Stimulated activated CD8-positive, alpha-beta memory T cell treated with anti-CD3 and anti-CD28 coated beads, Interleukin-2, amount 100 ng/mL, for 1 hour (primary cell): ENCODE data around the gene FBLN1.

Source experiments
- DNase-seq, 2 donors: peaks; one replicate each; pipeline ENCODE4 v3.0.0-alpha.2; 2020; ENCODE audit warnings: low read depth in 2 of 2

Gene FBLN1

DNA sequence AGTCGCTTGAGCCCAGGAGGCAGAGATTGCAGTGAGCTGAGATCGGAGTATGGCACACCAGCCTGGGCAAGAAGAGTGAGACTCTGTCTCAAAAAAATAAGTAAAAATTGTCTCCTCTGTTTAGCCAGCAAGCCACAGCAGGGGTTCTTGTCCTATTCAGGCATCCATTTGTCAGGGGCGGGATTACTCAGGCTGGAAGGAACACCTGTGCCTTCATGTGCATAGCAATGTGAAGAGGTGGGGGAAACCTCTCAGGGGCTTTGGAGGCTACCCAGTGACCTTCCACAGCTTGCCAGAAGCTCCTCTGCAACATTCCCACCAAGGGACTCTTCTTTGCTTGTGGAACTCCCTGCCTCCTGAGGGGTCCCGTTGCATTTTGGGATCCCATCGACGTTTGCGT is 63.3 kb downstream of the FBLN1 start:
- no peak for DNase-seq

DNA sequence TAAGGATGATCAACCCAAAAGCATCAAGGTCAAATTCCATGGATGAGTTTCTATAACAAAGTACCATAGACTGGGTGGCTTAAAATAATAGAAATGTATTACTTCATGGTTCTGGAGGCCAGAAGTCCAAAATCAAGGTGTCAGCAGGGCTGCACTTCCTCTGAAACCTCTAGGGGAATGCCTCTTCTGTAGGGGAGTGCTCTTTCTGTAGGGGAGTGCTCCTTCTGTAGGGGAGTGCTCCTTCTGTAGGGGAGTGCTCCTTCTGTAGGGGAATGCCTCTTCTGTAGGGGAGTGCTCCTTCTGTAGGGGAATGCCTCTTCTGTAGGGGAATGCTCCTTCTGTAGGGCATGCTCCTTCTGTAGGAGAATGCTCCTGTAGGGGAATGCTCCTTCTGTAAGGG is 65.5 kb downstream of the FBLN1 start:
- no peak for DNase-seq

DNA sequence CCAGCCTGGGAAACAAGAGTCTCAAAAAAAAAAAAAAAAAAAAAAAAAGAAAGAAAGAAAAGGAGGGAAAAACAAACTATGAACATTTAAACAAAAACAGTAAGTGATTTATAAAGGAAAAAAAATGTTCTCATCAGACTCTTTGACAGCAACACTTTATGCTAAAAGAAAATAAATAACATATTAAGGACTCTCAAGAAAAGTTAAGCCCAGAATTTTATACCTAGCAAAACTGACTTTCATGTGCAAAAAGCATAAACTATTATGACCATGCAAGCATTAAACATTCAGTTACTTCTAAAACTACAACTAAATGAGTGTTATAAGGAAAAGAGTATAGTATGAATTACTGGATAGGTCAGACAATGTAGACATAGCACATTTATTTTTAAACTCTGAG is 68.4 kb downstream of the FBLN1 start:
- no peak for DNase-seq

DNA sequence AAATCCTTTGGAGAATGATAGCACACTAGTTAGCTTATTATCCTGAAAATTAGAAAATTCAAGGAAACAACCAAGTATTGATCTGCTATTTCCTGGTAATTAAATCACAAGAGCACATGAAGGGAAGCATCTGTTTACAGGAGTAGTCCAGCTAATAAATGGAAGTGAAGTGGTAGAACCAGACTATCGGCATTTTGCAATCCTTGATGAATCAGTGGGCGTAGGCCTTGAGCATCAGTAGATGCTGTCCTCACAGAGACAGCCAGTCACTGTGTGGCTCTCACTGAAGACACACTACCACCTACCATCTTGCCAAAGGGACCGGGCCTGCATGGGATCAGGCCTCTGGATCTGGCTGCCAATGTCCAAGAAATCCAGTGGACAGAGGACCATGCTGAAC is 69.8 kb downstream of the FBLN1 start:
- no peak for DNase-seq

DNA sequence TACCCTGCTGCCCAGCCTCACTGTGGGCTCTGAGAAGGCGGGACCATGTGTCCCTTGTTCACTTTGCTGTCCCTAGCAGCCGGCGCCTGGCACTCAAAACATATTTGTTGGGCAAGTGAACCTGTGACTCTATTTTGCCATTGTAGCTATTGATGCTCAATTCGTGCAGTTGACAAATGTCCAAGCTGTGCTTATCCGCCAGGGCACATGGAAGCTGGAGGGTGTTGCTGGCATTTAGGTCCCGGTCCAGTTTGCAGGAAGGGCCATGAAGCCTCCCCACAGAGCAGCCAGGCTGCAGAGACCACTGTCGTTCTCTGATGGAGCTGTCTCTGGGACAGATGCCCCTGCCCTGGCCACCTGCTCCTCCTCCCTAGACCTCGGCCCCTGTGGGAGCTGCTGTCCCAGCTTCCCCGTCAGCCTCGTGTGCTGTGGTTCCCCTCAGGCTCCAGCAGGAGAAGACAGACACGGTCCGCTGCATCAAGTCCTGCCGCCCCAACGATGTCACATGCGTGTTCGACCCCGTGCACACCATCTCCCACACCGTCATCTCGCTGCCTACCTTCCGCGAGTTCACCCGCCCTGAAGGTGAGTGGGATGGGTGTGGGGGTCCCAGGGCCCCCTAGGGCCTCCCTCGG is 71.5 kb downstream of the FBLN1 start:
- no peak for DNase-seq

DNA sequence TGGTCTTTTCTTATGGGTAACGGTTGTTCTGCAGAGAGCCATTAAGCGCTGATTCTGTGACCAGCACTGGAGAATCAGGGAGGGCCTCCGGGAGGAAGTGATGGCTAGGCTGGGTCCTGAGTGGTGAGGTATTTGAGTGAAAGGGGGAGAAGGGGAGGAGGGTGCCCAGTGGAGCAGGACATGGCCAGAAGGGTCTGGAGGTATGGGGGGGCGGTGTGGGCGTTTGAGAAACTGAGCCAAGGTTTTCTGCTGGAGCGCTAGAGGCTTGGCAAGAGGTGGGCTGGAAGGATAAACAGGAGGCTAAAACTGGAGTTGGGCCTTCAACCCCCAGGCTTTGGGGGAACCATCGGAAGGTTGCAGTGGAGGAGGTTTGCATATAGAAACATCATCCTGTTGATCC is 72.5 kb downstream of the FBLN1 start:
- DNase-seq, result no peak

DNA sequence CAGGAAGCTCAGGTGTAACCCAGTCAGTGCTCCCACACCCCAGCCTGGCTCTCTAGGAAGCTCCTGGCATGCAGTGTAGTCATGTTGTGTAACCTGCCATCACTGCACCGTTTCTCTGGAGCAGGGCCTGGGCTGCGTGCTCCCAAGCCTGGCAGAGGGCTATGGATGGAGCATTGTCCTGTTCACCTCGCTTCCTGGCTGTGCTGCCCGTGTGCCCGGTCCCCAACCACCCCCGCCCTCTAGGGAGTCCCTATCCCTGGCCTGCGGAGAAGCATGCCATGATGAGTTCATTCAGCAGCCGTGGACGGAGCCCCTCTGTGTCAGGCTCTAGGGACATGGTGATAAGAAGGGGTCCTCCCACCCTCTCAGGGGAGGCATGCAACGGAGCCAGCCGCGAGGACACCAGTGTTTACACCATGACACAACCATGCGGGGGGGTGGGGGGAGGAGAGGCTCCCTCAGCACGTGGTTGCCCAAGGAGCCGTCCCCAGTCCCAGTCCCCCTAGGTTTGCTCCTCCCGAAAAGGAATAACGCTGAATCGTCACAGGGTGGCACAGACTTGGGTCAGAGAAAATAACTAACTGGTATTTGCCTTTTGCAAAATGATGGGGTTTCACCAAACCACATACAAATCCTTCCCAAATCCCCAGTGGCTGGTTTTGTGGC is 73.1 kb downstream of the FBLN1 start:
- no peak for DNase-seq

DNA sequence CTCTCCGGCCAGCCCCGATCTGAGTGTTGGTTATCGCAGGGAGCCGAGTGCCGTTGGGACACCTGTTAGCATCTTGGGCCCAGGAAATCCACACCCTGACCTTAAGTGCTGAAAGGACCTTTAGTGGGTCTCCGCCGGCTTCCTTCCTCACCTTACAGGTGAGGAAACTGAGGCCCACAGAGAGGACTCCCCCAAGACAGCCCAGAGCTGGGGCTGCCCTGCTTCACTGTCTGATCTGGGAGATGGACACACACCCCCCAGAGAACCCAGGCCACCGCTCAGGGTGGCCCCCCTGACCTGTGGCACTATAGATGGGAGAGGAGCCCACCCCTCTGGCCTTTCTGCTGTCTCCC is 73.6 kb downstream of the FBLN1 start:
- DNase-seq, result no peak

DNA sequence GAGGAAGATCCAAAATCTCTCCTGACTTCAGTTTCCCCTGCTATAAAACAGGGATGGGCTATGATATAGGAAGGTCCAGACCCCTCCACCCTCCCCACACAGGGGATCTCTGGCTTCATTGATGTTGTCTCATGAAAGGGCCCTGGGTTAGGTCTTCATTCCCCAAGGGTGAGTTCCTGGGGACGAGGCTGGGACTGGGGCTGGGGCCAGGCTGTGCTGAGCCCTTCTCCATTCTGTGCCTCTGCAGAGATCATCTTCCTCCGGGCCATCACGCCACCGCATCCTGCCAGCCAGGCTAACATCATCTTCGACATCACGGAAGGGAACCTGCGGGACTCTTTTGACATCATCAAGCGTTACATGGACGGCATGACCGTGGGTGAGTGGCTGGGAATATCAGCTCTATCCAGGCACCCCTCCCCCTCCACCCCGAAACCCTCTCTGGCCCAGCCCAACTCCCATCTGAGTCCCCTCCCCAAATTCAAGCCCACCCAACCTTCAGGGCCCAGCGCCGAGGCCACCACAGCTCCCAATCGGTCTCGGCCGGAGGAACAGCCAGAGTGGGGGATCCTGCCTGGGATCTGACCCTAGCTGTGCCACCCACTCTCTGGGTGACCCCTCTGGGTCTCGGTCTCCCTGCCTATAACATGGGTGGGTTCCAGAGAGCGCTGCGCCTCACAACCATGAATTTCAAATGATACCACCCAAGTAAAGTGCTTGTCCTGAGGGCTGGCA is 74.2 kb downstream of the FBLN1 start:
- DNase-seq, result no peak

DNA sequence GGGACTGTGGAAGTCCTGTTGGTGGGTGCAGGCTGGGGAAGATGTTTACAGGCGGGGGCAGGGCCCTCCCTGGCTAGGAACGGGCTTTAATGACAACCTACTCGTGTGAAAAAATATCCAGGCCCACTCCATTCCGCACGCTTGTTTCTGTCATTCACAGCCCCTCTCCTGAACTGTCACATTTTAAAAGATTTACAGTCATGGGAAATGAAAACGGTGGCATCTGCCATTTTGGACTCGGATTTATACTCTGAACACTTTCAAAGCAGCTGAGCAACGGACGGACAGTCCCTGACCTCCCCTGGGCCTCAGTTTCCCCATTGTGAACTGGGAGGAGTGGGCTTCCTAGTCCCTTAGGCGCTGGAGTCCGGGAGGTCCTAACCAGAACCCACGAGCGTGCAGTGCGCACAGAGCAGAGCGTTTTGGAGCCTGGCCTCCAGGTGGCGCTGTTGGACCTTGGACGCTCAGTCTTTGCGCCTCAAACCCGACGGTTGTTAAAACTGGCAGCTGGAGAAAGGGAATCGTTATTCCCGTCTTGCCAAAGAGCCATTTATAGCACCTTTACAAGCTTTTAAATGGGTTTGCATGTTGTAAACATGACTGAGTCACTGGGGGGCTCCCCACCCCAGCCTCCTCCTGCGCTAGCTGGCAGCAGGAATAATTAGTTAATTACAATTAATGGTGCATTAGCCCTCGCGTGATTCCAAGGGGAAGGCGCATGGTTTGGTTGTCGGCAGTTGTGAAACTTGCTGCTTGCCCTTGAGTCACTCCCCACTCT is 75.3 kb downstream of the FBLN1 start:
- DNase-seq, result peak; percentile 52 to 53

DNA sequence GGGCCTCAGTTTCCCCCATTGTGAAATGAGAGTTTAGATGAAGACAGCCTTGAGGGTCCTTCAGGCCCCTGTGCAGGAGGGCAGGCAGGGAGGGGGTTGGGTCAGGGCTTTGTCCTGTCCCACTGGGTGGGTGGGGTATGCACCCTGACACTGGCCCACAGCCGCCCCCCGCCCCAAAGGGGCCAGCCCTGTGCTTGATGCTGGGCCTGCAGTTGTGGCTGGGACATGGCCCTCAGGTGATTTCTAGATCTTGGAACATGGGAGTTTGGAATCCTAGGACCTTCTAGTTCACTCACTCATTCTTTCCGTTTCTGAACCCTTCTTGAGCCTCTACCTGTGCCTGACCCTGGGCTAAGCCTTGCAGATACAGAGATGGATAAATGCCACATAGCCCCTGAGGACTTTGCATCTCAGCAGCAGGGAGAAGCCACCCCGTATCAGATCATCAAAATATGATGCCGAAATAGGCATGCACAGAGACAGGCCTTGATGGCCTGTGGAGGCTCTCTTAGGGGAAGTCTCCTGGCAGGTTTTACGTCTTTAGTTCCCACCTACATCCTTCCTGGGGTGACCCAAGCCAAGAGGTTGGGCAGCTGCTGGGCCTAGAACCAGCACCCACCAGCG is 76.0 kb downstream of the FBLN1 start:
- DNase-seq, result no peak

DNA sequence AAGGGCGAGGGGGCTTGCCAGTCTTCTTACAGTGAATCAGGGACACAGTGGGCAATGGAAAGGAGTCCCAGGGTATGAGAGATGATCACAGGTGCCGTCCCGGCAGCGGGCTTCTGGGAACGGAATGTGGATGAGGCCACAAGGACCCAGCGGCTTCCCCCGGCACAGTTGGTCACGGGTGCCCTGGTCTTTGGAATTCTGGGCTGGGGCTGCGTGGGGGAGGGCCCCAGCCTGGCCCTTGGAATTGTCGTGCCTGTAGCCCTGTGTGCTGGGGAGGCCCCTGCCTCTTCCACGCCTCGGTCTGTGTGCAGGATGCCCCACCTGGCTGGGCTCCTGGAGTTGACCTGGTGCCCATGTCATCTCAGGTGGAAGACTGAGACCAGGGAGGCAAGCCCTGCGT is 76.6 kb downstream of the FBLN1 start:
- no peak for DNase-seq

DNA sequence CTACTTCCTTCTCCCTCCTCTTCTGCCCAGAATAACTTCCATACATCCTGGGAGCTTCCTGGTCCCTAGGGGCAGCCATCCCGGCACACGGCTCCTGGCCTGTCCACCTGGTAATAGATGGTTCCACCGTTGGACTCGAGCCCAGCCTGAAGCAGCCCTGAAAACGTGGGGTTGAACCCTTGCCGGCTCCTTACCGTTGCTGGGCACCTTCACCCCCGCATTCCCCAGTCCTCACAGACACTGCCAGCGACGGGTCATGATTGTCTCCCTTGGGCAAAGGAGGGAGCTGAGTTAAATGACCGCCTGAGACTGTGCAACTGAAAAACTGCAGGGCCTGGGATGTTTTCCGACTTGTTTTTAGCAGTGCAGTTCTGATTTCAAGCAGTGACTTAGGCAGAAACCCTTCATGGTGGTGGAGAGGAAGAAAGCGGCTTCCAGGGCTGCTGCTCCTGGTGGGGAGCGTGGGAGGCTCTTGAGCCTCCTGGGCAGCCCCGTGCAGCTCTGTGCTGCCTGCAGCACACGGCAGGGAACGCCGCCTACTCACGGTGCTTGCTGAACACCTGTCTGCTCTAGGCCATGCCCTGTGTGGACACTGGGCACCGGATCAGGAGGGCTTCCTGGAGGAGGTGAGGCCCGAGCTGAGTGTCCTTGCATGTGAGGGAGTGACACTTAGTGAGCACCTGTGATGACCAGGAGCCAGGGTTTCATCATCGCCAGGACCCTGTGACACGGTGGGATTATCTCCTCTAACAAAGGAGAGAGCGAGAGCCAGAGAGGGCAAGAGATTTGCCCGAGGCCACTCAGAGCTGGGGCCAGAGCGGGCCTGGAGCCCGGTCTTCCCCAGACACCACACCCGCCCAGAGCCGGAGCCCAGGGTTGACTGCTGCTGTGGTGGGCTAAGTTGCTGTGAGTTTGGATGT is 77.4 kb downstream of the FBLN1 start:
- no peak for DNase-seq

DNA sequence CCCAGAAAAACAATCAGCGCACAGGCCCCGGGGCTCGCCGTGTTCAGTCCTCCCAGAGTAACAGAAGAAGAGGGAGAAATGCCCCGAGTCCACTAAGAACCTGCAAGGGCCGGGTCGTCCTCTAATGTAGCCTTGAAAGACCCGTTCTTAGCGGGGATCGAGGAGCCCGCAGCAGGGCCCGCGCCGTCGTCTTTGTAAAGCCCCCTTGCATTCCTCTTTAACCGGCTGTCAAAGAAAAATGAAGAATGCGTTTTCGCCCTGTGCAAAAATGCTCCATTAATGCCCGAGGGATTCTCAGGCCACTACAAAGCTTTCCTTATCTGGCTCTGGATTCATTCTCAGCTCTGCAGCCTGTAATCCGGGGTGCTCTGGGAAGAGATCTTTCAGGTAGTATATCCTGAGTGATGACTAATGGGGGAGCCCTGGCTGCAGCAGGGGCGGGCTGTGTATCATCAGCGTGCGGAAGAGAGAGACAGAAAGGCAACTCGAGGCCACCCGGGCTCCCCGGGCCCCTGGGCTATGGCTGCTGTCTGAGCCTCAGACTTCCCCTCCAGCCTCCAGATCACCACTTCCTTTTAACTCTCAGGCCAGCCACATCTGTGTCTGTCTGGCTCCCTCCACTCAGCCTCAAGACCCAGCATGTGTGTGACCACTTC is 78.2 kb downstream of the FBLN1 start:
- no peak for DNase-seq

DNA sequence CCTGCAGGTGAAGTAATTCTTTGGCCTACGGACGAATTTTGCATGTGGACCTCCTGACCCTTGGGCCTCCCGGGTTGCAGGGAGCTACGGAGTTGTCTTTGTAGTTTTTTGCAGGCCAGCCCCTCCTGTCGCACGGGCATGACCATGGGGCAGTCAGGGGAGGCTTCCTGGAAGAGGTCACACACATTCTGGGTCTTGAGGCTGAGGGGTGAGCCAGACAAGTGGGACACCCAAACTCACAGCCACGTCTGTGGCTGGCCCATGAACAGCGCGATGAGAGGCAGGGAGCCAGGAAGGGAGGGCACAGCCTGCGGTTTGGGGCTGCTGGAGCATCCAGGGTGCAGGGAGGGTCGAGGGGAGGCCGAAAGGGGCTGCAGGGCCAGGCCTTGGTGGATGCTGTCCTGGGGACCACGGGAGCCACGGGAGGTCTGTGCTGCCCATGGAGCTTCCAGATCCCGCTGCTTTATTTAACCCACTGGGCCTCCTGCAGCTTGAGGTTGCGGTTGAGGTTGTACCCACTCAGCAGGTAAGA is 78.9 kb downstream of the FBLN1 start:
- no peak for DNase-seq

DNA sequence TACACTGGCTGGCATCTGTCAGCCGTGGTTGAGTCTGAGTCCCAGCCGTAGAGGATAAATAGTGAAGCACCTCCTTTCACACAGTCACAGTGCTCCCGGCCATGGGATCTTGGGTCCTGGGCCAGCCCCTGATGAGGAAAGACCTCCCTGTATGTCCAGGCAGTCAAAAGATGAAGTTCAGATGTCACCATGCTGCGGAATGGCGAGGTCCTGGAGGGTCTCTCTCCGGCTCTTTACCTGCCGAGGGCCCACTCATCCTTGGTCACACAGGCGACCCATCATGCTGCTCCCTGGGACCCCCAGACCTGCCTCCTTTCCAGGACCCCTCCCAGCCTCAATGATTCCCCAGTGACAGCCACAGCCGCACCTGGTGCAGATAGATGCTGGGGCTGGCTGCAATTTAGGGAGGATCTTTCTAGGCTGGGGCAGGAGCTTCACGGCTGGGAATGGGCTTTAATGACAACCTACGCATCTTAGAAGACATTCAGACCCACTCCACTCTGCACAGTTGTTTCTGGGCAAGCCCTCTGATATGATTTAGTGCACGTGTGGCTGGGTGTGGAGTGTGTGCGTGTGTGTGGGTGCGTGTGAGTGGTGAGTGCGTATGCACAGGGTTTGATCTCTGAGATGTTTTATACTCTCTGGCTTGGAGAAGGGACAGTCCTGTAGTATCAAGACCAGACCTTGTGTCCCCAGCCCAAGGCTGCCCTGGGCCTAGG is 79.7 kb downstream of the FBLN1 start:
- no peak for DNase-seq

DNA sequence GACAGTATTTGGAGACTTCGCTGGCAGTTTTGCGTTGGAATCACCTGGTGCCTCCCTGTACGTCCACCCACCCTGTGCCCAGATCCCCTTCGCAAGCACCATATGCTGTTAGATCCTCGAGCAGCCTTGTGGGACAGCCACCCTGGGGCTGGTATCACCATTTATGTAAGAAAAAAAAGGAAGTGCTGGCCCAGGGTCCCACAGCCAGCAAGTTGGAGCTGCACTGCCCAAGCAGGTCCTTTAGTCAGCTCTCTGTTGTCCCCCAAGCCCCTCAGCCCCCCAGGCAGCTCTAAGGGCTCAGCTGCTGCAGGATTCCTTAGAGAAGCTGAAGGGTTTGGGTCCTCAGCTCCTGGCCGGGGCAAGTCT is 80.3 kb downstream of the FBLN1 start:
- DNase-seq, result no peak

DNA sequence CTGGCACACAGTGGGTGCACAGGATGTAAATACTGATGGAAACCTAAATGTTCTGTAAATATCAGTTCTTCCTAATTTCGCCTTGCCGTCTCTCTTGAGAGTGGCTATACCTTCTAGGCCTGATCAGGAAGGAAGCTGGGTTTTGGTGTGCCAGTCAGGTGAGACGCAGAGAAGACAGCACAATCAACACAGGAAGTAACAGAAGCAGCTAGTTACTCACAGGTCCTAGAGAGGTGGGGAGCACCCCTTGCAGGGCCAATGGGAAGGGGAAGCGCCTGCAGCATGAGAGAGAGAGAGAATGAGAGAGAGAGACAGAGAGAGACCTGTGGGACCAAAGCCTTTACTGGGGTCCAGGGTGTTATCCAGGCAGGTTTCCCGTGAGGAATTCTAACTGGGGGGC is 80.8 kb downstream of the FBLN1 start:
- DNase-seq, result no peak

DNA sequence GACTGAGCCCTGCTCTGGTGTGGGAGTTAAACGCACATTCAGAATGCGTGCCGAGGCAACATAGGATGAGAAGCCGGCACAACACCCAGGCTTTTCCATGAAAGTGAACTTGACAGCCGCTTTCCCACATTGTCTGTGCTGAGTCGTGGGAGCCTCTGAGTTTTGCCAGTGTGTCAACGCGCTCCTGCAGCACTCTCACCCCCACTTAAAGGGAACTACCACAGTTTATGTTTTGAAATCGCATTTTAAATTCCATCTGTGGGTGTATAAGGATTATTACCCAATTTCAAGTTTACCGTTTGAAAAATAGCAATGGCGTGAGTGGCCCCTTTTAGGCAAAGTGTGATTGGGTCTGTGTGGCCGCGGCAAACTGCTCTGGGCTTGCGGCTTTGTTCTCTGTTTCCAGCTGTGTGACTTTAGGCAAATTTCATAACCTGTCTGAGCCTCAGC is 81.5 kb downstream of the FBLN1 start:
- DNase-seq, result no peak
